DMS153 treated with DMSO at 0.1 percent for 48 hours (cell line): ENCODE measurements around the gene KIDINS220.

ENCODE experiments used
- DNase-seq: peaks from one replicate; lab custom pipeline; 2025; ENCODE audit not compliant: unreplicated experiment; lab: John Stamatoyannopoulos, UW

KIDINS220 gene

DNA sequence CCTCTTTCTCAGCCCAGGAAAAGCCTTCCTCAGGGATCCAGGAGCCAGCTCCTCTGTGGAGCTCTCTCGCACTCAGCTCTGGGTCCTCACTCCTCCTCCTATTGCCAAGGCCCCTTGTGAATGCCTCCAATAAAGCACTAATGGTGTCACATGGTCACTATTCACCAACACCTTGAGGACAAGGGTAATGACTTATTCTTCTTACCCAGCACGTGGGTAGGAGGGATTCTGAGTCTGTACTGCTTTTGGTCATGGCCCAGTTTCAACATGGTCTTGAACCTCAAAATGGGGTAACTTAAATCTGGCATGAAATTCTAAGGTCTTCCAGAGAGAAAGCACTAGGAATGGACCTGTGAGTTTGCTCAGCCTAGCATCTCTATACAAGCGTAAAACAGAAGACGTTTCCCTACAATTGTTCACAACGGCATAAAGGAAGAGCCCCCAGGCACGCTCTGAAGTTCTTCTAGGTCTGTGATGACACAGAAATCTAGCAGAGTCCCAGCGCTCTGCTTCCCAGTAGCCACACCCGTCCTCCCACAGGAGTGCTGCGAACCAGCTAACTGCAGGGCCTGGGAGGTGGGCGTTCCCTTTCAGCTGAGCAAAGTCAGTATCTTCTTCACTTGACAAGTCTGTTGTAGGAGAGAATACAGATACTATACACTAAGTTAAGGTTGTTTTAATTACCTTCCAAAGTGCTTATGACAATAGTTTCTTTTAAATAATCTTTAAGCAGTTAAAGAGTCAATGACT lies 14.6 kb upstream of the KIDINS220 start:
- no peak for DNase-seq

- DNase-seq, result no peak
Measured at GRCh38 chr2:8850845-8851487, 13.6 kb upstream of the KIDINS220 start.

GRCh38 chr2:8849327-8849726 lies 11.9 kb upstream of the KIDINS220 start:
- DNase-seq, result no peak

DNA sequence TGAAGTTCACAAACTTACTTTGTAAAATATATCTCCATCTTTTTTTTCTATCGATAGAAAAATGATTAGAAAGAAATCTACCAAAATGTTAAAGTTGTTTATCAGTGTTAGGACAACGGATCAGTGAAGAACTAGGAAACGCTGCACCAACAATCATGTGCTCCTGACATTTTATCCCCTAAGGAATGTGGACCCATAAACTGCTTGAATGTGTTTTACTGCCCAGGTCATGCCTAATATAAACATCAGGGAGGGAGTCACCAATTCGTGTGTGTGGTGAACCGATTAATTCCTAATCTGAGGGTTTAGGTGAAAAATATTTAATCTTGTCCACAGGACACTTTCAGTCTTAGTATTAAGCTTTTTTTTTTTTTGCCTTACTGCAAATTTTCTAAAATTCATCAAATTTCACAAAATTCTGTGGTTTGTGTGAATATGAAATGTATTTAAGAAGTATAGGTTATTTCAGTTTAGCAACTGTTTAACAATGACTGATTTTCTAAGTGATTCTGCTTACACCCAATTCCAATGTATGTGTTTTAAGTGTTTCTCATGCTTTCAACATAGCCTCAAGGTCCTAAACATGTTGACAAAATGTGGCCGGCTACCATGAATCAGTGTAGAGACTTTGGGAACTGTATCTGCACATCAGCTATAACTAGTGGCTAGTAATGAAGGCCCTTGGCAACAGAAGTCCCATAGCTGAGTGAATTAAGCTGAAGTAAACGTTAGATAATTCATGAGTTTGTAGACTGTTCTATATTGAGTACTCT lies 11.1 kb upstream of the KIDINS220 start:
- no peak for DNase-seq

GRCh38 chr2:8847400-8847799 lies 10.0 kb upstream of the KIDINS220 start:
- DNase-seq, result no peak

GRCh38 chr2:8841932-8842331 lies 4.5 kb upstream of the KIDINS220 start:
- DNase-seq, result no peak

GRCh38 chr2:8840475-8841091 lies 3.2 kb upstream of the KIDINS220 start:
- DNase-seq, result no peak

- no peak for DNase-seq
Measured at GRCh38 chr2:8839189-8839965, 2.0 kb upstream of the KIDINS220 start.

- no peak for DNase-seq
Measured at GRCh38 chr2:8837795-8838140, 355 bp upstream of the KIDINS220 start.

- no peak for DNase-seq
Measured at GRCh38 chr2:8835279-8835678, 2.1 kb downstream of the KIDINS220 start.

GRCh38 chr2:8833853-8834252 lies 3.6 kb downstream of the KIDINS220 start:
- DNase-seq, result no peak

DNA sequence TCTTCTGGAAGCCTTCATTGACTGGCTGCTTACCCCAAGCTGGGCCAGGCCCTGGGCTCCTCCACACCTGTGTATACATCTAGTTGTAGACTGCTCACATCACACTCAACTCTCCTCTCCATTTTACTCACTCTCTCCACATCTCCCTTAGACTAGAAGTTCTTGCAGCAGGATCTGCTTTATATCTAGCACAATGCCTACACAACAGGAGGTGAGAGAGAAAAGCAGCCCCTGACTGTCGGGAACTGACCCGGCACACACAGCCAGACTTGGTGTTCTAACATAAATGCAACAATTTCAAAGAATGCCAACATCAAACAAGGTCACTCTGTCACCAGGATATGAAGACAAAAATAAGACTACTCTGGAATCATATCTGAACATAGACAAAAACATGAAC lies 5.9 kb downstream of the KIDINS220 start:
- DNase-seq, result no peak

GRCh38 chr2:8827729-8828128 lies 9.7 kb downstream of the KIDINS220 start:
- DNase-seq, result no peak

DNA sequence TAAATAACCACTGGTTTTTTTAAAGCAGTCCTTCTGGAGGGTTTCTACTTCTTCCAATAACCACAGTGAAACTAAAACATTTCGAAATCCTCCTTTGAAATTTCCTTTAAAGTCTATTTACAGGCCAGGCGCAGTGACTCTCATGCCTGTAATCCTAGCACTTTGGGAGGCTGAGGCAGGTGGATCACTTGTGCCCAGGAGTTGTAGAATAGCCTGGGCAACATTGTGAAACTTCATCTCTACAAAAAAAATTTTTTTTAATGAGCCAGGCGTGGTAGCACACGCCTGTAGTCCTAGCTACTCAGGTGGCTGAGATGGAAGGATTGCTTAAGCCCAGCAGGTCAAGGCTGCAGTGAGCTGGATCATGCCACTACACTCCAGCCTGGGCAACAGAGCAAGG lies 15.2 kb downstream of the KIDINS220 start:
- DNase-seq, result no peak

DNA sequence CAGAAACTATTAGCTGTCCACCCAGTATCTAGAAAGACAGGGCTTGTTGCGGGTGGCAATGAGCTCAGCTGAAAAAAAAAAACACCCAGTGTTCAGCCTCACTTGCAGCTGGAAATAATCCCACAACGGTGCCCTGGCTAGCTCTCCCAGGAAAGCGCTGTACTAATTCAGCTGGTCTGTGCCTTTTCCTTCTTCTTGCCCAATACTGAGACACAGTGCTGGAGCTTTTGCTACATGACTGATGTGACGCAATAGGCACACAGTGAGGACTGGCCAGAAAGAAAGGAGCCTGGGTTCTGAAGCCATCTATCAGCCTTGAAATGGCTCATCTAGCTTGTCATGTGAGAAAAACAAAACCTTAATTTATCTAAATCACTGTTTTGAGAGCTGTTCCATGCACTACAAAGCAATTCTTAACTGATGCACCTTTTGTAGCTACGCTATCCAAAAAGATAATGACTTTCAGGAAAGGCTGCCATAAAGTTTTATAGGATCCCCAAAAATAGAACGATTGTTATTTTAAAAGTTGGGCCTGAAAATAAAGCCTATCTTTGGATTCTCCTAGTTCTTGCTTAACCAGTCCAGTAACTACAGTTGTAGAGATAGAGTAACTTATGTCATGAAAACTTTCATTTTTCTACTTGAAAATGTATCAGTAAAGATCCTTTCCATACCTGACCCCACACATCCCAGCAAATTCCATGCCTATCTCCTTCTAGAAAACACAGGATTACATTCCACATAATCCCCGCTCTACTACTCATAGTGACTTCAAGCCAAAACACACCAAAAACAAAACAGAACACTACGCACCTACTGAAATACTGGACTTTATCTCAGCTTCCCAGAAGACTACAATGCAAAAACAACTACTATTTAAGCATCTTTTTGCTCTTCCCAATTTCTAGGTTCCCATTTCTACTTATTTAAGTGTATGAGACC lies 15.9 kb downstream of the KIDINS220 start:
- DNase-seq, result no peak

DNA sequence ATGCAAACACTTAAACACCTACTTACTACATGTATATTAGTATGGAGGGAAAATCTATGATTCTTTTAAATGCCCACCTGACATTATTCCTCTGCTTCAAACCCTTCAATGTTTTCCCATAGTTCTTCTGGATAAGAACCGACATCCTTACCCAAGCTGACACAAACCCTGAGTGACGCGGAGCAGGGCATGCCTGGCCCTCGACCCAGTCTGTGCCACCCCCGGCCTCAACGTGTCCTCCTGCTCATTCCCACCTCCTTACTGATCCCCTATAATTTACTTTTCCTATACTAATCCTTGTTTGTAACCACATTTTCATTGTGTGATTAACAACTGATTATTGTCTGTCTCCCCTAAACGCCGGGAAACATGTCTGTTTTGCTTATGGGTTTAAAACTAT lies 17.5 kb downstream of the KIDINS220 start:
- DNase-seq, result no peak

DNA sequence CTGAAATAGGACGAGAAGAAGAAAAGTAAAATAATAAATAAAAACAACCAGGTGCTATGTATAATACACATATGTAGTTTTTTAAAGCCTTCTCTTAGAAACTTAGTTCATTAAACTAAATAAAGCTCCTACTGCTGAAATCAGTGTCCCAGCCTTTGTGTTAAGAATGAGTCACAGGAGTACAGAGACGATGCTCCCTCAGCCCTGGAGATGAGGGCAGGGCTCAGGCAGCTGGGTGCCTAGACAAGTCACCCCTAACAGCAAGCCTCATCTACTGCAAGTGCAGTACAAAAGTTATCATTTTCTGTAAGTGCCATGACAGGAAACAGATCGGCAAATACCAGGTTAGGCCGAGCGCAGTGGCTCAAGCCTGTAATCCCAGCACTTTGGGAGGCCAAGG lies 18.2 kb downstream of the KIDINS220 start:
- no peak for DNase-seq

DNA sequence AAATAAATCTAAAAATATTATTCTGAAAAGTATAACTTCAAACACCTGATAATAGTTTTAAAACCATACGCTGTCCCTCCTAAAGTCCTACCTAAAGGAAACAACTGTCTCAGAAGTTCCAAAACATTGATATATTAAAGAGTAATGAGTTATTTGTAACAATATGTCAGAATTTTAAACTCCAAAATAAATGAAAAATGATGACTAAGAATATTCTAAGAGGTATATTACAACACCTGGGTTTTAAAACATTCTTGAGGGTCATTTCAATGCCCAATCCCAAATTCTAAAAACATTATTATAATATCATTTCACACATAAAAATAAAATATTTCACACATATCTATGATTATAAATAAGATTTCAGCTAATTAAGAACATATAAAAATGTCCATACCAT lies 20.2 kb downstream of the KIDINS220 start:
- DNase-seq, result no peak

GRCh38 chr2:8806885-8807704 lies 30.3 kb downstream of the KIDINS220 start:
- DNase-seq, result no peak
